ENCODE results near the gene ZMAT3.
"Not testable (repeated sequence)": the region's sequence is repeated elsewhere in the genome, so short reads cannot be mapped to it uniquely, and the experiment has no call there.

The ZMAT3 gene

DNA sequence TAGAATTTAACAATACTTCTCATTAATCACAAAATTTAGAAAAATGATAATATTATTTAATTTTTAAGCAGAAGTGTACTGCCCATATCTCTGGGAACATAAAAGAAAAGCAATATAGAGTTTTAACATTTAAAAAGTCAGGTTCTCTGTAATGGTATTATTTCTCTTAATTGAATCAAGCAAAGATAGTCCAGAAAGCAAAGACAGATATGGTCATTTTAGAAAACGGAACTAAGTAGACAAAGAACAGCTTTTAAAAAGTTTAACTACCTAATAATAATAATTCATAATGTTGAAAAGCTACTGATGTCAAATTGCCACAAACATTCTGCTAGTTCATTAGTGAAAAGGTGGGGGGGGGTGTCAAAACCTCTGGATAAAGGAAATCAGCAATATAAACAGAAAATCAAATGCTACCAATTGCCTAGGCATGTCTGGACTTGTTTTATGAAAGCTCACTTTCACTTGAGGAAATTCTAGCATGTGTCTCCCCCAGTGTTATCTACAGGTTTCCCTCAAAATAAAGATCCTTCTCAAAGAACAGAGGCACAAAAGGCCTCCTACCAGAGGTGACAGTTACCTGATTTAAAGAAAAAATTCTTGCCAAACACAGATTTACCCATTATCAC lies 1.7 kb downstream of the ZMAT3 start:
- H3K36me3 ChIP-seq (ENCODE audit: control insufficient read depth in 1 of 2, insufficient read depth in 2 of 2, low read length in 2 of 2): peaks cover 6 to 10% of the 10 kb centered on the region in 2 donors
- peaks cover 5 to 7% of the 10 kb centered on the region in 2 donors for H3K4me1 ChIP-seq (ENCODE audit: control insufficient read depth in 1 of 2, insufficient read depth in 2 of 2, low read length in 2 of 2)
- peak overlapping the region in 1 of 2 donors; percentile 30 for H3K4me3 ChIP-seq (ENCODE audit: low read depth in 1 of 2, low read length in 2 of 2)
- H3K9me3 ChIP-seq (ENCODE audit: control insufficient read depth in 1 of 2, low read length in 2 of 2): no peaks in the 10 kb centered on the region
- H3K27me3 ChIP-seq (ENCODE audit: control insufficient read depth in 1 of 2, insufficient read depth in 2 of 2, low read length in 2 of 2): no peaks in the 10 kb centered on the region
- no peak overlapping the region for H3K27ac ChIP-seq (ENCODE audit: low read depth, low read length)
- no peak overlapping the region for H3K9ac ChIP-seq (ENCODE audit: low read depth in 1 of 2, low read length in 2 of 2)

DNA sequence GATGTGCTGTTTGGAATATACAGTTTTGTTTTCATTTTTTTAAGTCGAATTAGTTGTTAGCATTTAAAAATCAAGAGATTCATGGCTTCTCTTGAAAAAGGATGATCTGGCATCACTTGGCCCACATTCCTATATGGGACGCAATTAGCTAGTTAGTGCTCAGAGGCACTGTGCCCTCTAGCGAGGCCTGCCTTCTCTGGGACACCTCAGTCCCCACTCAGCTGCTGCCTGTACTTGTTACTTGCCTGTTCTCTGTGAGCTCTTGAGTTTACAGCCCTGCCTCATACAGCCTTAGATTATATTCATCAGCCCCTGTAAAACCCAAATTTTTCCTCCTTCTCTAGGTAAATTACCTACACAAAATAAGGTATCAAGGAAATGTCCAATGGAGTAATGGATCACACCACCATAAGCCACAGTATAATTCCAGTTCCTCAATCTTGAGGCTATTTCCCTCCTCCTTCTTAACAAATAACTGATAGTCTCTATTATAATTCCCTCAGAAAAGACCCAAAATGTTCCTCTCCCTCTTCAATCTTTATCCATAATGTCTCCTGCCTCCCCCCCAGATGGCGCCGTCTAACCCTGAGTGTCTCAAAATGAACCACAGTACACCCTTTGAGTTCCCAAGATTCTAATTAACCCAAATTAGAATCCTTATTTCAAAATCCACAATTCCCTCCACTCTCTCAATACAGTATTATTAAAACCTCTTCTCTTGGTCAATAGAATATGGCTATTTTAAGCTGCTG lies 2.7 kb downstream of the ZMAT3 start:
- Histone ChIP-seq H3K9me3 (ENCODE audit: control insufficient read depth in 1 of 2, low read length in 2 of 2) (no peaks in the 10 kb centered on the region), H3K36me3 (ENCODE audit: control insufficient read depth in 1 of 2, insufficient read depth in 2 of 2, low read length in 2 of 2) (peaks cover 6 to 10% of the 10 kb centered on the region in 2 donors), H3K9ac (ENCODE audit: low read depth in 1 of 2, low read length in 2 of 2) (no peak overlapping the region), H3K4me3 (ENCODE audit: low read depth in 1 of 2, low read length in 2 of 2) (no peak overlapping the region), H3K27me3 (ENCODE audit: control insufficient read depth in 1 of 2, insufficient read depth in 2 of 2, low read length in 2 of 2) (no peaks in the 10 kb centered on the region), H3K27ac (ENCODE audit: low read depth, low read length) (no peak overlapping the region), H3K4me1 (ENCODE audit: control insufficient read depth in 1 of 2, insufficient read depth in 2 of 2, low read length in 2 of 2) (peaks cover 5 to 7% of the 10 kb centered on the region in 2 donors)

DNA sequence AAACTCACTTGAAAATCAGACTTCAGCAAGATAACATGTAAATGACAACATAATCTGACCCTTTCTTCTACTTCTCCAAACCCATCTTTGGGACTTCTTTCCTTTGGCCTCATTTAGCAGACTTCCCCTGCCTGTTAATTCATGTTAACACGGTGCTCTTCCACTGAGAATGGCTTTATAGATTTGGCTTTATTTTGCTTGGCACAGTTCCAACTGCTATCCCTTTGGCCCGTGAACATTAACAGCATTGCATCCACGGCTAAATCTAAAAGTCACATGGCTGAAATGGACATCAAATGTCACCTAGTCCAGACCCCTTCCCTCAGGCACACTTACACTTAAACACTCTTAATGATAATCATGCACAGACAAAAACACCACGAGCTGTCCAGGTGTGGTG lies 3.8 kb downstream of the ZMAT3 start:
- Histone ChIP-seq H3K4me1 (ENCODE audit: control insufficient read depth in 1 of 2, insufficient read depth in 2 of 2, low read length in 2 of 2) (peaks cover 5 to 7% of the 10 kb centered on the region in 2 donors), H3K4me3 (ENCODE audit: low read depth in 1 of 2, low read length in 2 of 2) (no peak overlapping the region), H3K27ac (ENCODE audit: low read depth, low read length) (no peak overlapping the region), H3K9ac (ENCODE audit: low read depth in 1 of 2, low read length in 2 of 2) (no peak overlapping the region), H3K9me3 (ENCODE audit: control insufficient read depth in 1 of 2, low read length in 2 of 2) (no peaks in the 10 kb centered on the region), H3K36me3 (ENCODE audit: control insufficient read depth in 1 of 2, insufficient read depth in 2 of 2, low read length in 2 of 2) (peaks cover 10% of the 10 kb centered on the region in 2 donors), H3K27me3 (ENCODE audit: control insufficient read depth in 1 of 2, insufficient read depth in 2 of 2, low read length in 2 of 2) (no peaks in the 10 kb centered on the region)

DNA sequence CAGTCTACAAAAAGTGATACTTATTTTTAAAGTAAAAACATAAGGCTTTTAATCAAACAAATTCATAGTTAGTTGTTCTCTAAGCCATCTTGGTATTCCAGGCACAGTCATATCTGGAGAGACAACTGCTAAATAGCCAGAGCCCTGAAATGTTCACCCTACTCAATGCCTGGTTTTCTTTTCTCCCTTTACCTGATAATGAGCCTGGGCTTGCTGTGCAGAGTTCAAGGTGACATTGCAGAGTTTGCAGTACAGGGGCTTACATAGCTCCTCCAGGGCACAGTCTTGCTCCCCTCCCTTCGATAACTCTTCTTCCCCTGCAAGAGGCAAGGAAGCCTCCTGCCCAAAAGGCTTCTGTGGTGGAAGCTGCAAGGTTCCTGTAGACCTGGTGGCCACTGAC lies 4.3 kb downstream of the ZMAT3 start:
- Histone ChIP-seq H3K9ac (ENCODE audit: low read depth in 1 of 2, low read length in 2 of 2) (no peak overlapping the region), H3K4me3 (ENCODE audit: low read depth in 1 of 2, low read length in 2 of 2) (no peak overlapping the region), H3K4me1 (ENCODE audit: control insufficient read depth in 1 of 2, insufficient read depth in 2 of 2, low read length in 2 of 2) (peaks cover 5 to 7% of the 10 kb centered on the region in 2 donors), H3K27ac (ENCODE audit: low read depth, low read length) (no peak overlapping the region), H3K27me3 (ENCODE audit: control insufficient read depth in 1 of 2, insufficient read depth in 2 of 2, low read length in 2 of 2) (no peaks in the 10 kb centered on the region), H3K9me3 (ENCODE audit: control insufficient read depth in 1 of 2, low read length in 2 of 2) (no peaks in the 10 kb centered on the region), H3K36me3 (ENCODE audit: control insufficient read depth in 1 of 2, insufficient read depth in 2 of 2, low read length in 2 of 2) (peaks cover 10% of the 10 kb centered on the region in 2 donors)

DNA sequence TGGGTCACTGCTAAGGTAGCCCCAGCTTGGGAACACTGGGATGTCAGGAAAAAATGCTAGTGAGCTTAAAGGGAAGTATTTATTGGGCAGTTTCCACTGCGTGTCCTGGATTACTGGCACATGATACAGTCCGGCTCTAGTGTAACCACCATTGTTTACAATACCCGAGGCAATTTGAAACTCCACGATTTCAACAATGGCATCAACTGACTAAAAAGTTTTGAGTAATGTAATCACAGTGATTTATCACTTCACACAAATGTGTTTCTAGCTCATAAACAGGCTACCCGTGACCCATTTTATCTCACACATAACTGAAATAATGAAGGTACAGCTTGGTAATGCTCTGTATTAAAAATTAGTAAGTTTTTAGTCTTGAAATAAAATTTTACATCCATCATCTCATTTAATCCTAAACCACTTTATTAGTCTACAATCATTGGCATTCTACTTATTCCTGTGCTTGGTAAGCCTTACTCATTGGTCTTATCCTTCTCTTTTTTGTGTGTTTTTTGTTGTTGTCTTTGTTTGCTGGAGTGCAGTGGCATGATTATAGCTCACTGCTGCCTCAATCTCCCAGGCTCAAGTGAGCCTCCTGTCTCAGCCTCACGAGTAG lies 7.6 kb downstream of the ZMAT3 start:
- no peak overlapping the region for H3K27ac ChIP-seq (ENCODE audit: low read depth, low read length)
- no peaks in the 10 kb centered on the region for H3K9me3 ChIP-seq (ENCODE audit: control insufficient read depth in 1 of 2, low read length in 2 of 2)
- no peaks in the 10 kb centered on the region for H3K4me1 ChIP-seq (ENCODE audit: control insufficient read depth in 1 of 2, insufficient read depth in 2 of 2, low read length in 2 of 2)
- no peaks in the 10 kb centered on the region for H3K27me3 ChIP-seq (ENCODE audit: control insufficient read depth in 1 of 2, insufficient read depth in 2 of 2, low read length in 2 of 2)
- no peak overlapping the region for H3K9ac ChIP-seq (ENCODE audit: low read depth in 1 of 2, low read length in 2 of 2)
- H3K4me3 ChIP-seq (ENCODE audit: low read depth in 1 of 2, low read length in 2 of 2): no peak overlapping the region
- H3K36me3 ChIP-seq (ENCODE audit: control insufficient read depth in 1 of 2, insufficient read depth in 2 of 2, low read length in 2 of 2): peaks cover 10% of the 10 kb centered on the region in 2 donors

DNA sequence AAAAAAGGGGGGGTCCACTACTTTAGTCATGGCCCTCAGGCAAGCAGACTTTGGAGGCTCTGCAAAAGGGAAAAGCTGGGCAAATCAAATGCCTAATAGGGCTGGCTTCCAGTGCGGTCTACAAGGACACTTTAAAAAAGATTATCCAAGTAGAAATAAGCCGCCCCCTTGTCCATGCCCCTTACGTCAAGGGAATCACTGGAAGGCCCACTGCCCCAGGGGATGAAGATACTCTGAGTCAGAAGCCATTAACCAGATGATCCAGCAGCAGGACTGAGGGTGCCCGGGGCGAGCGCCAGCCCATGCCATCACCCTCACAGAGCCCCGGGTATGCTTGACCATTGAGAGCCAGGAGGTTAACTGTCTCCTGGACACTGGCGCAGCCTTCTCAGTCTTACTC lies 15.3 kb downstream of the ZMAT3 start:
- no peaks in the 10 kb centered on the region for H3K4me1 ChIP-seq (ENCODE audit: control insufficient read depth in 1 of 2, insufficient read depth in 2 of 2, low read length in 2 of 2)
- H3K36me3 ChIP-seq (ENCODE audit: control insufficient read depth in 1 of 2, insufficient read depth in 2 of 2, low read length in 2 of 2): no peaks in the 10 kb centered on the region
- H3K9me3 ChIP-seq (ENCODE audit: control insufficient read depth in 1 of 2, low read length in 2 of 2): no peaks in the 10 kb centered on the region
- no peaks in the 10 kb centered on the region for H3K27me3 ChIP-seq (ENCODE audit: control insufficient read depth in 1 of 2, insufficient read depth in 2 of 2, low read length in 2 of 2)
- no peak overlapping the region for H3K9ac ChIP-seq (ENCODE audit: low read depth in 1 of 2, low read length in 2 of 2)
- no peak overlapping the region for H3K27ac ChIP-seq (ENCODE audit: low read depth, low read length)
- H3K4me3 ChIP-seq (ENCODE audit: low read depth in 1 of 2, low read length in 2 of 2): no peak overlapping the region

DNA sequence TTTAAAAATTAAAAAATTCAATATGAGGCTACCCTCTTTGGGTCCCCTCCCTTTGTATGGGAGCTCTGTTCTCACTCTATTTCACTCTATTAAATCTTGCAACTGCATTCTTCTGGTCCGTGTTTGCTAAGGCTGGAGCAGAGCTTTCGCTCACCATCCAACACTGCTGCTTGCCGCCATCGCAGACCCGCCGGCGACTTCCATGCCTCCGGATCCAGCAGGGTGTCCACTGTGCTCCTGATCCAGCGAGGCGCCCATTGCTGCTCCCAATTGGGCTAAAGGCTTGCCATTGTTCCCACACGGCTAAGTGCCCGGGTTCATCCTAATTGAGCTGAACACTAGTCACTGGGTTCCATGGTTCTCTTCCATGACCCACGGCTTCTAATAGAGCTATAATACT lies 17.0 kb downstream of the ZMAT3 start:
- H3K4me3 ChIP-seq (ENCODE audit: low read depth in 1 of 2, low read length in 2 of 2); H3K9me3 ChIP-seq (ENCODE audit: control insufficient read depth in 1 of 2, low read length in 2 of 2); H3K36me3 ChIP-seq (ENCODE audit: control insufficient read depth in 1 of 2, insufficient read depth in 2 of 2, low read length in 2 of 2); H3K27ac ChIP-seq (ENCODE audit: low read depth, low read length); H3K4me1 ChIP-seq (ENCODE audit: control insufficient read depth in 1 of 2, insufficient read depth in 2 of 2, low read length in 2 of 2); H3K9ac ChIP-seq (ENCODE audit: low read depth in 1 of 2, low read length in 2 of 2); H3K27me3 ChIP-seq (ENCODE audit: control insufficient read depth in 1 of 2, insufficient read depth in 2 of 2, low read length in 2 of 2): not testable (repeated sequence)

DNA sequence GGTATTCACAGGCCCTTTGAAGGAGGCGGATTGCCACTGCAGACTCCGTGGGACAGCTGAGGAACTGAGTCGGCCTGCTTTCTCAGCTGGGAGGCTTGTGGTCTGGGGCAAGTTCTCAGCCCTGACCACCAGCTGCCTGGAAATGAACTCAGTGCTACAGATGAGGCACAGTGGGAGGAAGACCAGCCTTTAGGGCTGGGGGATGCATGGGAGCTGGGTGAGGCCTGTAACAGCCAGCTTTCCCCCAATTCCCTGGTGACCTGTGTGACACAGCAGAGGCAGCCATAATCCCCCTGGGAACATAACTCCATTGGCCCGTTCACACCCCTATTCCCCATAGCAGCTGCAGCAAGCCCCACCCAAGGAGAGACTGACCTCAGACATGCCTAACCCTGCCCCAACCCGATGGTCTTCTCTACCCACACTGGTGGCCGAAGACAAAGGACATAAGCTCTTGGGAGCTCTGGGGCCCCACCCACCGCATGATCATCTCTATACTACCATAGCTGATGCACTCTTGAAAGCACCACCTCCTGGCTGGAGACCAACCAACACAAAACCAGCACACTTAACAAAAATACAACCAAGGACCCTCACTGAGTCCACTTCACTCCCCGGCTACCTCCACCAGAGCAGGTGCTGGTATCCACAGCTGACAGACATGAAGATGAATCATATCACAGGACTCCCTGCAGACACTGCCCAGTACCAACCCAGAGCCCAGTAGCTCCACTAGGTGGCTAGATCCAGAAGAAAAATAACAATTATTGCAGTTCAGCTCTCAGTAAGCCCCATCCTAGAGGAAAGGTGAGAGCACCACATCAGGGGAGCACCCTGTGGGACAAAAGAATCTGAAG lies 24.9 kb downstream of the ZMAT3 start:
- no peaks in the 10 kb centered on the region for H3K9me3 ChIP-seq (ENCODE audit: control insufficient read depth in 1 of 2, low read length in 2 of 2)
- H3K4me1 ChIP-seq (ENCODE audit: control insufficient read depth in 1 of 2, insufficient read depth in 2 of 2, low read length in 2 of 2): peaks cover 0 to 4% of the 10 kb centered on the region in 2 donors
- no peak overlapping the region for H3K27ac ChIP-seq (ENCODE audit: low read depth, low read length)
- H3K4me3 ChIP-seq (ENCODE audit: low read depth in 1 of 2, low read length in 2 of 2): no peak overlapping the region
- no peak overlapping the region for H3K9ac ChIP-seq (ENCODE audit: low read depth in 1 of 2, low read length in 2 of 2)
- H3K36me3 ChIP-seq (ENCODE audit: control insufficient read depth in 1 of 2, insufficient read depth in 2 of 2, low read length in 2 of 2): no peaks in the 10 kb centered on the region
- H3K27me3 ChIP-seq (ENCODE audit: control insufficient read depth in 1 of 2, insufficient read depth in 2 of 2, low read length in 2 of 2): no peaks in the 10 kb centered on the region

DNA sequence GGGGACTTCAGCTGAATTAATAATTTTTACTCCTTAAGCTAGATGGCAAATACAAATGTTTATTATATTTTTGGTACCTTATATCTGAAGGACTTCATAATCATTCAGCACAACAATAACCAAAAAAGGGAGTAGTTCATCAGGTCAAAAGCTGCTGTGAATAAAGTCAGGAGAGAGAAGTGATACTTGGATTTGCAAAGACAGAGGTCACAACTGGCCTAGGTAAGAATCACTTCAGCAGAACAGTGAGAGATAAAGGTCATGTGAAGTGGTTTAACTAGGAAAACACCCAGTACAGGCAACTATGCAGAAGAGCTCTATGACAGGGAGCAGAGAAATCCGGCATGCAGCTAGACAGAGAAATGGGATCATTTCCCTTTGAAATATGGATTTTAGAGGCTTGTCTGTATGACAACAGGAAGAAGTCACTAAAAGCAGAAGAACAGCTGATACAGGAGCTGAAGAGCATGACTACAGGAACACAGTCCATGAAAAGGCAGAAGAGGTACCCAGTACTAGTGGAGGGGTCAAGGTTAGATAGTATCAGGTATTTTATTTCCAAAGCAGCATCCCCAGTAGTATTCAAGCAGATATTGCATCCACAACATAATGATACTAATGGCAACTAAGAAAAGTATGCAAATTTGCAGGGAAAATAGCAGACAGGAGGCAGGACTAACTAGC lies 25.7 kb downstream of the ZMAT3 start:
- no peaks in the 10 kb centered on the region for H3K27me3 ChIP-seq (ENCODE audit: control insufficient read depth in 1 of 2, insufficient read depth in 2 of 2, low read length in 2 of 2)
- no peak overlapping the region for H3K4me3 ChIP-seq (ENCODE audit: low read depth in 1 of 2, low read length in 2 of 2)
- peaks cover 0 to 4% of the 10 kb centered on the region in 2 donors for H3K4me1 ChIP-seq (ENCODE audit: control insufficient read depth in 1 of 2, insufficient read depth in 2 of 2, low read length in 2 of 2)
- no peaks in the 10 kb centered on the region for H3K36me3 ChIP-seq (ENCODE audit: control insufficient read depth in 1 of 2, insufficient read depth in 2 of 2, low read length in 2 of 2)
- H3K9me3 ChIP-seq (ENCODE audit: control insufficient read depth in 1 of 2, low read length in 2 of 2): no peaks in the 10 kb centered on the region
- H3K27ac ChIP-seq (ENCODE audit: low read depth, low read length): no peak overlapping the region
- H3K9ac ChIP-seq (ENCODE audit: low read depth in 1 of 2, low read length in 2 of 2): no peak overlapping the region
